HG03575 (cell line): Measurements from ENCODE around the gene ZNRD2.

Experiments
- ATAC-seq: cut with Tn5 transposase; IDR thresholded peaks from one replicate; pipeline ENCODE4 v1.9.1; 2021; ENCODE audit not compliant: unreplicated experiment, insufficient number of reproducible peaks, low FRiP score; ENCODE audit errors: extremely low read depth

Gene ZNRD2

DNA sequence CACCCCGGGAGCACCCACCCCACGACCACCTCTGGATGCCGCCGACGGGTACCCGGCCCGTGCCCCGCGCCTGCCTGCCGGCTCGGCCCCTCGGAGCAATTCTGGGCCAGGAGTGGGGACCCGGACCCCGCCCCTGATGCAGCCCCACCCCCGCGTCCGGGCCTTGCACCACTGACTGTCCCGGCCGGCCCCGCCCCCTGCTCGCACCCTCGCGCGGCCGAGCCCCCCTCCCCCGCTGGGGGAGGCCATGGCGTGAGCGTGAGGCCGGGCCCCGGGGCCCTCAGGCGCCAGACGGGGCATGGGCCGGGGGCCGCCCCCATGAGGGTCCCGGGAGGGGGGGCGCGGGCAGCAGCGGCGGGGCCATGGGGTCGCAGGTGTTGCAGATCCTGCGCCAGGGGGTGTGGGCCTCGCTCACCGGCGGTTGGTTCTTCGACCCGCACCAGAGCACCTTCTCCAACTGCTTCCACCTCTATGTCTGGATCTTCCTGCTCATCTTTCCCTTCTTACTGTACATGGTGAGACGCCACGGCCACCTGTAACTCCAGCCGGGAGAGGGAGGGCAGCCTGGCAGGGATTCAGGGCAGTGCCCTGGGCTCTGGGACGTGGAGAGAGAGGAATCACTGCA, 45.8 kb downstream of the ZNRD2 start:
- ATAC-seq: no peak

DNA sequence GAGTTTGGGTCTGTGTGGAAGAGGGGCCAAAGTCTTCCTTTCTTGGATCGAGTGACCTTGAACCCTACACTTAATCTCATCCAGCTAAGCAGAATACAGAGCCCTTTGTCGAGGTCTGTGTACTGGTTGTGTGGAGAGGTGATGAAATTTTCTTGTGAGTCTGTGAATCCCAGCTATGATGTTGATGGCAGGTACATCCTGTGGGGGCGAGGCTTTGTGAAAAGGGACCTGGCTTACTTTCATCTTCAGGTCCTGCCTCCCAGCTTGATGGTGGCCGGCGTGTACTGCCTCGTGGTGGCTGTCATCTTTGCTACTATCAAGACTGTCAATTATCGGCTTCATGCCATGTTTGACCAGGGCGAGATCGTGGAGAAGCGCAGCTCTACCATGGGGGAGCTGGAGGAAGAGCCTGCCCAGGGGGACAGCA, 46.3 kb downstream of the ZNRD2 start:
- ATAC-seq: no peak

DNA sequence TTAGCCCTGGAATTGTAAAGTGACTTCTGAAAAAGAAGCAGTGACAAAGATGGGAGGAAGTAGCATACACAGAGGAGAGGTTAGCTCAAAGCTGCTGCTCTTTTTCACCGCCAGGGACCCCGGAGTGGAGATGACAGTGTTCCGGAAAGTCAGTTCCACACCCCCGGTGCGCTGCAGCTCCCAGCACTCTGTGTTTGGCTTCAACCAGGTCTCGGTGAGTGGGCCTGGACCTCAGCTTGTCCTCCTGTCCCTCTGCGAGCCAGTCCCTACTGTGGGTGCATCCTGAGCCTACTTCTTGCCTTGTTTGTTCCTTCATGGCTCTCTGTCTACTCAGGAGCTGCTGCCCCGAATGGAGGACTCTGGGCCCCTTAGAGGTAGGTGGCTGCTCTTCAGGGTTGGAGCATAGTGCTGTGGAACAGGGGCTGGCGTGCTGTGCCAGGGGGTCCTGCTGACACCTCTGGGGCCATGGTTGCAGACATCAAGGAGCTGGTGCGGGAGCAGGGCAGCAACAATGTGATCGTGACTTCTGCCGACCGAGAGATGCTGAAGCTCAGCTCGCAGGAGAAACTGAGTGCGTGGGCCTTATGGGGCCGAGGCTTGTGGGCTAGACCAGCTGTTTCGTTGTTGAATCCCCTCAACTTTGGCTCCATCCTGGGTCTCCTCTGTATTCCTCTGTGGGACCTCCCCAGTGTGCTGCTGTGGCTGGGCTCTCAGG, 47.0 kb downstream of the ZNRD2 start:
- ATAC-seq: no peak

DNA sequence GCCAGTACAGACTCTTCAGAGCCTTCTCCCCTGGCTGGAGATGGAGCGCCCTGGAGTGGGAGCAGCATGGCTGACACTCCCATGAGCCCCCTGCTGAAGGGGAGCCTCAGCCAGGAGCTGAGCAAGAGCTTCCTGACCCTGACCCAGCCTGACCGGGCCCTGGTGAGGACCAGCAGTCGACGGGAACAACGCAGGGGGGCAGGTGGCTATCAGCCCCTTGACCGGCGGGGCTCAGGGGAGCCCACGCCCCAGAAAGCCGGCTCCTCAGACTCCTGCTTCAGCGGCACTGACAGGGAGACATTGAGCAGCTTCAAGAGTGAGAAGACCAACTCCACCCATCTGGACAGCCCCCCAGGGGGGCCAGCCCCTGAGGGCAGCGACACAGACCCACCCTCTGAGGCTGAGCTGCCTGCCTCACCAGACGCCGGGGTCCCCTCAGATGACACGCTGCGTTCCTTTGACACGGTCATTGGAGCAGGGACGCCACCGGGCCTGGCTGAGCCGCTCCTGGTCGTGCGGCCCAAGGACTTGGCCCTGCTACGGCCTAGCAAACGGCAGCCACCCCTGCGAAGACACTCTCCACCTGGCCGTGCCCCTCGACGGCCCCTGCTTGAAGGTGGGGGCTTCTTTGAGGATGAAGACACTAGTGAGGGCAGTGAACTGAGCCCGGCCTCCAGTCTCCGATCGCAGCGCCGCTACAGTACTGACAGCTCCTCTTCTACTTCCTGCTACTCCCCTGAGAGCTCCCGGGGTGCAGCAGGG, 47.9 kb downstream of the ZNRD2 start:
- no peak for ATAC-seq

DNA sequence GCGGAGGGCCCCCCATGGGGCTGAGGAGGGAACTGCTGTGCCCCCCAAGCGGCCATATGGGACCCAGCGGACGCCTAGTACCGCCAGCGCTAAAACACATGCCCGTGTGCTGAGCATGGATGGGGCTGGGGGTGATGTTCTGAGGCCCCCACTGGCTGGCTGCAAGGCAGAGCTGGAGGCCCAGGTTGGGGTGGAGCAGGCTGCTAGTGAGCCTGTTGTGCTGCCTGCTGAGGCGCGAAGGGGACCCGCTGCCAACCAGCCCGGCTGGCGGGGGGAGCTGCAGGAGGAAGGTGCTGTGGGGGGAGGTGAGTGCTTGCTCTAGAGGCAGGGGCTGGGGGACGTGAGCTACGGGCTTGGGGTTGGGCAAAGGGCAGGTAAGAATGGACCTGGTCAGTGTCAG, 48.5 kb downstream of the ZNRD2 start:
- no peak for ATAC-seq

DNA sequence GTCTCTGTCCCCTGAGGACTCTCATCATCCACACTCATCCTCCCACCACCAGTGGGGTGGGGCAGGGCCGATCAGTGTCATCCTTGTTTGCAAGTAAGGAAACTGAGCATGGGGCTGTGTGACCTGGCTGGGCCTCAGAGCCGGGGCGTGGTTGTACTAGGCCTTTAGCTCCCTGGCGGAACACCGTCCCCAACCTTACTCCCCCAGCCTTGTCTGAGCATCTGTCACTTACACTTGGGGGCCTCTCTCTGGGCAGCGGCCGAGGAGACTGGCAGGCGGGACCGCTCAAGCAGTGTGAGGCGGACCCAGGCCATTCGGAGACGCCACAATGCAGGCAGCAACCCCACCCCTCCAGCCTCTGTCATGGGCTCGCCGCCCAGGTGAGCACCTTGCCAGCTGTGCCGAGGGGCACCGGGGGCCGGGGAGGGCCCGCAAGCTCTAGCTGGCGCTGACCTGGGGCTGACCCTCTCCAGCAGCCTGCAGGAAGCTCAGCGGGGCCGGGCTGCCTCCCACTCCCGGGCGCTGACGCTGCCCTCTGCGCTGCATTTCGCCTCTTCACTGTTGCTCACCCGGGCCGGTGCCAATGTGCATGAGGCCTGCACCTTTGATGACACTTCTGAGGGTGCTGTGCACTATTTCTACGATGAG, 49.1 kb downstream of the ZNRD2 start:
- ATAC-seq: no peak

DNA sequence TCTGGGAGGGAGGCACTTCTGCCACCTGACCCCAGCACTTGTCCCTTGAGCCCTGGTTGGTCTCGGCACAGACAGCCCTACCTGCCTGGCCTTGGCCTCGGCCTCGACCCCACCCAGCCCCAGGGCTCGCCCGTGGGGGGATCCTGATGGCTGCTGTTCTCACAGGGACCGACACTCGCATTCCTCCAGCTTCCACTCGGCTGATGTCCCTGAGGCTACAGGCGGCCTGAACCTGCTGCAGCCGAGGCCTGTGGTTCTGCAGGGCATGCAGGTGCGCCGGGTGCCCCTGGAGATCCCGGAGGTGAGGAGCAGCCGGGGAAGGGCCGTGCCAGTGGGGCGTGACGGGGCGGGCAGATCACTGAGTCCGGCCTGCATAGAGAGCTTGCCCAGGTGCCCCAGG, 50.4 kb downstream of the ZNRD2 start:
- no peak for ATAC-seq

DNA sequence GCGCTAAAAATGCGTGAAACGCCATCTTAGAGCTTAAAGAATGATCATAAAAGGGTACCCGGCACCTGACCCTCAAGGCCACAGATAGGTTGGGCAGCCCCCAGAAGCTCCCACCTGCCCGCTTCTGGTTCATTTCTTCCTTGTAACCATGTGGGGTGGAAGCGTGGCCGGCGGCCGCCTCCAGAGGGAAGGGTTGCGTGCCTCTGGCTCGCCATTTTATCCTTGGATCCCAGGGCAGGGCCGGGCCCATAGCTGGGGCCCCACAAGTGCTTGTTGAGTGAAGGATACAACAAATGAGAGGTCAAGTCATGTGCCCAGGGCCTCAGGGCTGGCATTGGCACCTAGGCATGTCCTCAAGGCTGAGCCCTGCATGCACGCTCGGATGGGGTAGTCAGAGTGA, 51.2 kb downstream of the ZNRD2 start:
- no peak for ATAC-seq
